Activated naive CD4-positive, alpha-beta T cell treated with anti-CD3 and anti-CD28 coated beads, Interleukin-2, amount 50 U/mL, for 24 hours (primary cell): Measurements from ENCODE around the gene ZMYM4.
"Not testable (repeated sequence)": the region's sequence is repeated elsewhere in the genome, so short reads cannot be mapped to it uniquely, and the experiment has no call there.

Source experiments
- H3K27ac Mint-ChIP-seq: one replicate; pipeline ENCODE4 v1.8.0; 2021; ENCODE audit warnings: mild to moderate bottlenecking, mixed read lengths
- H3K27me3 Mint-ChIP-seq: one replicate; pipeline ENCODE4 v1.8.0; 2021; ENCODE audit warnings: mixed read lengths
- H3K36me3 Mint-ChIP-seq: one replicate; pipeline ENCODE4 v1.8.0; 2021; ENCODE audit warnings: mixed read lengths
- H3K4me1 Mint-ChIP-seq: one replicate; pipeline ENCODE4 v1.8.0; 2021; ENCODE audit warnings: mixed read lengths
- H3K4me3 Mint-ChIP-seq: one replicate; pipeline ENCODE4 v1.8.0; 2021; ENCODE audit warnings: mild to moderate bottlenecking, mixed read lengths
- H3K9me3 Mint-ChIP-seq: one replicate; pipeline ENCODE4 v1.8.0; 2021; ENCODE audit warnings: mixed read lengths

The ZMYM4 gene

DNA sequence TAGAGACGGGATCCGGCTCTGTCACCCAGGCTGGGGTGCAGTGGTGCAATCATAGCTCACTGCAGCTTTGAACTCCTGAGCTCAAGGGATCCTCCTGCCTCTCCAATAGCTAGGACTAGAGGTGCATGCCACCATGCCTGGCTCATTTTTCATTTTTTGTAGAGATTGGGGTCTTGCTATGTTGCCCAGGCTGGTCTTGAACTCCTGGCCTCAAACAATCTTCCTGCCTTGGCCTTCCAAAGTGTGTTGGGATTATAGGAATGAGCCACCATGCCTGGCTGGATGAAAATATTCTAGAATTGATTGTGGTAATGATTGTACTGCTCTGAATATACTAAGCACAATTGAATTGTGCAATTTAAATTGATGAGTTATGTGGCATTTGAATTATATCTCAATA is 21.9 kb downstream of the ZMYM4 start:
- no peaks in the 10 kb centered on the region for H3K27me3 Mint-ChIP-seq
- H3K4me1 Mint-ChIP-seq, result peaks cover 44% of the 10 kb centered on the region
- no peak overlapping the region for H3K27ac Mint-ChIP-seq
- H3K9me3 Mint-ChIP-seq, result no peaks in the 10 kb centered on the region
- no peaks in the 10 kb centered on the region for H3K36me3 Mint-ChIP-seq
- no peak overlapping the region for H3K4me3 Mint-ChIP-seq

DNA sequence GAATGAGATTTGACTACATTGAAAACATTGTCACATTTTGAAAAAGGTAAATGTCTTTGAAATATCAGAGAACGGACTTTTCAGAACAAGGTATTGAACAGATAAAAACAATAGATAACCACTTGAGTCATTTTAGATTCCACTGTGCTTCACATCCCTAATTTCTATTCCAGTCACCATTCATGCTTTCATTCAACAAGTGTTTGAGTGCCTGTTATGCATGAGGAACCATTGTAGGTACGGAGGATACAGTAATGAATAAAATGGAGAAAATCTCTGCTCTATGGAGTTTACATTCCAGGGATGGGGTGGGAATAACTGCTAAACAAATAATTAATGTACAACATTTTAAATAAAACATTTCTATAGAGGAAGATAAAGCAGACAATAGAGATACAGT is 26.3 kb downstream of the ZMYM4 start:
- H3K9me3 Mint-ChIP-seq, result no peaks in the 10 kb centered on the region
- H3K4me3 Mint-ChIP-seq, result no peak overlapping the region
- no peaks in the 10 kb centered on the region for H3K36me3 Mint-ChIP-seq
- H3K27me3 Mint-ChIP-seq, result no peaks in the 10 kb centered on the region
- no peak overlapping the region for H3K27ac Mint-ChIP-seq
- peaks cover 20% of the 10 kb centered on the region for H3K4me1 Mint-ChIP-seq

DNA sequence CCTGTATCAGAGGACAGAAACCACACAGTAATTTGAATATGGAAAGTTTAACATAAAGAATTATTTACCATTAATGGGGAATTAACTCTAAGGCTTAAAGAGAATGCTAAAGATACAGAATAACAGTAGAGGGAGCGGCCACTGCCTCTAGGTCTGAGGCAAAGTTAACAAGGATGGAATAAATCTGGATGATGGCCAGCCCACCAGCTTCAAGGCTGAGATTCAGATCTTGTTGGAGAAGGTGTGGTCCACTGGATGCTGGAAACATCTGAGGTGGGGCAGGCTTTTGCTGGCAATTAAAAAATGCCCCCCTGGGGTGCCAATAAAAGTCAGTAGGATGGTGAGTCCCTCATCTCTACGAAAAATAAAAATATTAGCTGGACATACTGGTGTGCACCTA is 29.4 kb downstream of the ZMYM4 start:
- H3K4me3 Mint-ChIP-seq, result no peak overlapping the region
- H3K4me1 Mint-ChIP-seq, result peaks cover 15% of the 10 kb centered on the region

DNA sequence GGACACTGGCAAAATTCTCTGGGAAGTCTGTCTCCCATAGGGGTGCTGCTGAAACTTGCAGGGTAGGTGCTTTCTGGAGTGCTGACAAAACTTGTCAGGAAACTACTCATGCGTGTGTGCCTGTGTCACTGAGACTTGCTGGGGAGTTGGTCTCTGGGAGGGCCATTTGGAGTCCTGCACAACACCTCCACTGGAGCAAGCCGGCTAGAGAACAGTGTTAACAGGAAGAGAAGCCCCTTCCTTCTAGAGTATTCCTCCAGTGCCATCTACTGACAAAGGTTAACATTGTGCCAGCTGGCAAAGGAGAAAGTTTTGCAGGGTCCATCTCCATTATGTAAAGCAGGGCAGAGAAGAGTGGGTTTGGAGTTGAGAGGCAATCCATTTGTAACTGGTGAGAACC is 30.0 kb downstream of the ZMYM4 start:
- Mint-ChIP-seq H3K27me3 (no peaks in the 10 kb centered on the region), H3K27ac (no peak overlapping the region)

More for the DNA sequence above, 29.4 kb downstream of the ZMYM4 start:
- Mint-ChIP-seq H3K27ac (no peak overlapping the region), H3K36me3 (peaks cover 3% of the 10 kb centered on the region), H3K9me3 (no peaks in the 10 kb centered on the region), H3K27me3 (no peaks in the 10 kb centered on the region)

DNA sequence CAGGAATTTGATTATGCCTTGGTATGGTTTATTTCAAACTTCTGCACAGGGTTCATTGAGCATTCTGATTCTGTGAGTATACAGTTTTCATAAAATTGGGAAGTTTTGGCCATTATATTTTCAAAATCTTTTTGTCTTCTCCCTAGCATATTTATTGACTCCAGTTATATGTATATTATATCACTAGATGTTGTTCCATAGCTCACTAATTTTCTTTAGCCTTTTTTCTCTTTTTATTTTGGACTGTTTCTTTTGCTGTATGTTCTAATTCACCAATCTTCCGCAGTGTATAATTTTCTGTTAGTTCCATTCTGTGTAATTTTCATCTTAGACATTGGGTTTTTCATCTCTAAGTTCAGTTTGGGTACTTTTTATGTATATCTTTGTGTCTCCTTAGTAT is 31.9 kb downstream of the ZMYM4 start:
- Mint-ChIP-seq H3K36me3 (peaks cover 3% of the 10 kb centered on the region), H3K4me3 (no peak overlapping the region), H3K27me3 (no peaks in the 10 kb centered on the region), H3K27ac (no peak overlapping the region), H3K4me1 (peaks cover 24% of the 10 kb centered on the region), H3K9me3 (no peaks in the 10 kb centered on the region)

More for the DNA sequence above, 30.0 kb downstream of the ZMYM4 start:
- H3K36me3 Mint-ChIP-seq, result peaks cover 3% of the 10 kb centered on the region
- peaks cover 15% of the 10 kb centered on the region for H3K4me1 Mint-ChIP-seq
- H3K4me3 Mint-ChIP-seq, result no peak overlapping the region
- H3K9me3 Mint-ChIP-seq, result no peaks in the 10 kb centered on the region

DNA sequence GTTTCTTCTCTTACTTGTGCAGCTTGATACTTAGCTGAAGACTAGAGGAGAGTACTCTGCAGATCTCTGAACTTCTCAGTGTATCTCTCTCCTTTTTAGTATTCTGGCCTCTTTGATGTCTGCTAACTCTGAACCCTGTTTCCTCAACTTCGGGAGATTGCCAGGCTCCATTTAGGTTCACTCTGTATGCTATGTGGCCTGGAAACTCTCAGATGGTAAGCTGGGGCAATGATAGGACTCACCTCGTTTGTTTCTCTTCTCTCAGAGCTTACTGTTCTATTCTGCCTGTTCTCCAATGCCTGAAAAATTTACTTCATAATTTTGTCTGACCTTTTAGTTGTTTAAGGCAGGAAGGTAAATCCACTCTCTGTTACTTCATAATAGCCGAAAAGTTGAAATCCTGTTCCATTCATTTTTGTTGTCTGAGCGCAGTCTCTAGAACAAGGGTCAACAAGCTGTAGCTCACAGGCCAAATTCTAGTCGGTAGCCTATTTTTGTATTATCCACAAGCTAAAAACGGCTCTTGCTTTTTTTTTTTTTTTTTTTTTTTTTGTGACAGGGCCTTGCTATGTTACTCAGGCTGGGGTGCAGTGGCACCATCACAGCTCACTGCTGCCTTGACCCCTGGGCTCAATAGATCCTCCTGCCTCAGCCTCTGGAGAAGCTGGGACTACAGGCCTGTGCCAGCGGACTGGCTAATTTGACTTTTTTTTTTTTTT is 33.3 kb downstream of the ZMYM4 start:
- no peak overlapping the region for H3K27ac Mint-ChIP-seq

DNA sequence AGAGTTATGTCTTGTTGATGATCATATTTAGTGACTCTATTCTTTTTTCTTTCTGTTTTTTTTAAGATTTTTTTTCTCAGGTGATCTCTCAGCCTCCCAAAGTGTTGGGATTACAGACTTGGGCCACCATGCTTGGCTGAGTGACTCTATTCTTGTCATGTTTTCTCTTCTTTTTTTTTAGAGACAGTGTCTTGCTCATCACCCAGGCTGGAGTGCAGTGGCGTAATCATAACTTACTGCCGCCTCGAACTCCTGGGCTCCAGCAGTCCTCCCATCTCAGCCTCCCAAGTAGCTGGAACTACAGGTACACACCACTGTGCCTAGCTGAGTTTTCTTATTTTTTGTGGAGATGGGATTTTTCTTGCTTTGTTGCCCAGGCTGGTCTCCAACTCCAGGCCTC is 36.9 kb downstream of the ZMYM4 start:
- Mint-ChIP-seq H3K27me3 (no peaks in the 10 kb centered on the region), H3K9me3 (no peaks in the 10 kb centered on the region), H3K4me3 (no peak overlapping the region), H3K4me1 (peaks cover 31% of the 10 kb centered on the region), H3K36me3 (peaks cover 3% of the 10 kb centered on the region), H3K27ac (no peak overlapping the region)

More for the DNA sequence above, 33.3 kb downstream of the ZMYM4 start:
- Mint-ChIP-seq H3K4me3 (no peak overlapping the region), H3K27me3 (no peaks in the 10 kb centered on the region), H3K4me1 (peaks cover 37% of the 10 kb centered on the region), H3K9me3 (no peaks in the 10 kb centered on the region), H3K36me3 (peaks cover 4% of the 10 kb centered on the region)

DNA sequence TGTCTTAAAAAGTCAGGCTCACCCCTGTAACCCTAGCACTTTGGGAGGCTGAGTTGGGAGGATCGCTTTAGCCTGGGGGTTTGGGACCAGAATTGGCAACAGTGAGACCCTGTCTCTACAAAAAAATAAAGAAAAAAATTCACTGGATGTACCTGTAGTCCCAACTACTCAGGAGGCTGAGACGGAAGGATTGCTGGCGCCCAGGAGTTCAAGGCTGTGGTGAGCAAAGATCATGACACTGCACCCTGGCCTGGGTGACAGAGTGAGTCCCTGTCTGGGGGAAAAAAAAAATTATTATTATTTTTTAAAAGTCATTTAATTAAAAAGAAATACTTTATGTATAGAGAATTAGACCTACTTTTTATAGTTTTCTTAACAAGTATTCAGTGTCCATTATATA is 47.1 kb downstream of the ZMYM4 start:
- Mint-ChIP-seq H3K4me1 (peaks cover 9% of the 10 kb centered on the region), H3K4me3 (no peak overlapping the region), H3K36me3 (peaks cover 10% of the 10 kb centered on the region), H3K27ac (no peak overlapping the region), H3K9me3 (no peaks in the 10 kb centered on the region), H3K27me3 (no peaks in the 10 kb centered on the region)

DNA sequence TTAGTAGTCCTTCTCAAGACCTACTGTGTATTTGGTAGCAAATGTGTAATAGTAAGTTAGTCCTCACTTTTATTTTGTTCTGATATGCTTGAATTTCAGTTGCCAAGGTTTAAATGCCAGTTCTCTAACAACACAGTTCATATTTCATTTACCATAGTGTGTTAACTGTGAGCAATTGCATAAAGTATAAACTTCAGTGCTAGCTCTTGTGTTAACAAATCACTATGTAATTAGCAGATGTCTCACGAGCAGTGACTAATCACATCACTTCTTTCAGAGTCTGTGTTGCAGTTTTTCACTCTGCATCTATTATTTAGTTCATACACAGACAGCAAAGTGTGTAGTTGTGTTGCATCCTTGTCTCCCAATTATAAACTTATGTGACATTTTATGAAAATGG is 47.8 kb downstream of the ZMYM4 start:
- no peak overlapping the region for H3K27ac Mint-ChIP-seq
- no peaks in the 10 kb centered on the region for H3K9me3 Mint-ChIP-seq
- H3K36me3 Mint-ChIP-seq, result peaks cover 10% of the 10 kb centered on the region
- no peaks in the 10 kb centered on the region for H3K27me3 Mint-ChIP-seq
- peaks cover 13% of the 10 kb centered on the region for H3K4me1 Mint-ChIP-seq
- no peak overlapping the region for H3K4me3 Mint-ChIP-seq

DNA sequence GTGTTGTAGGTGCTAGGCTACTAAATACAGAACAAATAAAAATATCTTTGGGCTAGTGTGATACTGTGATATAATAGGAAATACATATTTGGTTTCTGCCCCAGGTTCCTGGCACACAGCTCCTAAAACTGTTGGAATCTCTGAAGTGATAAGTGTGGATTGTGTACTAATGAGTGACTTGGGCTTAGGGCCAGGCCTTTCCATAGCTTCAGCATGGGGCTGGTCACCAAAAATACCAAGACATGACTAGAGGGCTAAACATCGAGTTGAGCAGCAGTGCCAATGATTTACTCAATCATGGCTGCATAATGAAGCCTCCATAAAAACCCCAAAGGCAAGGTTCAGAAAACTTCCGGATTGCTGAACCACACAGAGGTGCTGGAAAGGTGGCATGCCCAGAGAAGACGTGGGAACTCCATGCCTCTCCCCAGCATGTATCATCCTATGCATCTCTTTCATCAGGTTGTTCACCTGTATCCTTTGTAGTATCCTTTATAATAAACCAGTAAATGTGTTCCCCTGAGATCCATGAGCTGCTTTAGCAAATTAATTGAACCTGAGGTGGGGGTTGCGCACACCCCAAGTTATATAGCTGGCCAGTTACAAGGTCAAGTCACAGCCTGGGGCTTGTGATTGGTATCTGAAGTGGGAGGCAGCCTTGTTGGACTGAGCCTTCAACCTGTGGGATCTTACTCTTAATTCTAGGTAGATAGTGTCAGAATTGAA is 51.6 kb downstream of the ZMYM4 start:
- H3K9me3 Mint-ChIP-seq, result no peaks in the 10 kb centered on the region
- H3K27ac Mint-ChIP-seq, result no peak overlapping the region
- H3K4me3 Mint-ChIP-seq, result no peak overlapping the region
- H3K36me3 Mint-ChIP-seq, result peaks cover 12% of the 10 kb centered on the region
- H3K27me3 Mint-ChIP-seq, result no peaks in the 10 kb centered on the region
- H3K4me1 Mint-ChIP-seq, result peaks cover 32% of the 10 kb centered on the region

DNA sequence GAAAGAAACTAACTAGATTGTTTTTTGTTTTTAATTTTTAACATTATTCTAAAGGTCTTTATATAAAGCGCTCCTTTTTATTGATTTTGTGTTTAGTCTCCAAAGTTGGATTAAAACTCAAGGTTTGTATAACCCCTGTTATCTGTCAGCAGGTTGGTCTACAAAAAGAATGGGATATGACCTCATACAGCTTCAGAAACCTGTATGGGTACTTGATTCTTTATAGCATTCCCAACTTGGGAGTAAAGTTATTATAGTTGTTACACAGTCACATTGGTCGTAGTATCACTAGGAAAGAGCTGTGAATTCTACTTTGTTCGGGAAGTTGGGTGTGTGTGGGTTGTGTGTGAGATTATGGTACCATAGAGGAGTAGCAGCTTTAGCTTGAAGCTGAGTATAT is 52.4 kb downstream of the ZMYM4 start:
- Mint-ChIP-seq H3K27ac (no peak overlapping the region), H3K4me3 (no peak overlapping the region), H3K36me3 (peaks cover 12% of the 10 kb centered on the region), H3K9me3 (no peaks in the 10 kb centered on the region), H3K27me3 (no peaks in the 10 kb centered on the region), H3K4me1 (peaks cover 33% of the 10 kb centered on the region)

DNA sequence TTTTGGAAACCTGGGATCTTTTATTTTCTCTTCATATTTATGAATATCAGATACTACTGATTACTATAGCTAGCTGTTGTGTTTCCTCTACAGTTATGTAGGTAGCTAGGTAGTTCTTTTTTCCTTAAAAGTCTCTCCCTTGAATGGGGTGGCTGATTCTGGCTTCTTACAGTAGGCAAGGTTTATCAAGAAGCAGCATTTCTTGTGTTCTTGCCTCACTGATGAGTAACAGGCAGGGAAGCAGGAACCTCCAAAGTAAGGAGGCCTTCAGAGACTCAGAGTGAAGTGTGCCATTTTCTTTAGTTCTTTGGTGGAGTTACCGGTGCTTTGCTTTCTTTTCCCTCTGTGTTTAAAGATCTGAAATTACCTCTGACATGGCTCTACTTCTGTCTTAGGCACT is 56.0 kb downstream of the ZMYM4 start:
- Mint-ChIP-seq H3K36me3 (peaks cover 7% of the 10 kb centered on the region), H3K4me3 (no peak overlapping the region), H3K27me3 (no peaks in the 10 kb centered on the region), H3K27ac (no peak overlapping the region), H3K4me1 (peaks cover 37% of the 10 kb centered on the region), H3K9me3 (no peaks in the 10 kb centered on the region)

DNA sequence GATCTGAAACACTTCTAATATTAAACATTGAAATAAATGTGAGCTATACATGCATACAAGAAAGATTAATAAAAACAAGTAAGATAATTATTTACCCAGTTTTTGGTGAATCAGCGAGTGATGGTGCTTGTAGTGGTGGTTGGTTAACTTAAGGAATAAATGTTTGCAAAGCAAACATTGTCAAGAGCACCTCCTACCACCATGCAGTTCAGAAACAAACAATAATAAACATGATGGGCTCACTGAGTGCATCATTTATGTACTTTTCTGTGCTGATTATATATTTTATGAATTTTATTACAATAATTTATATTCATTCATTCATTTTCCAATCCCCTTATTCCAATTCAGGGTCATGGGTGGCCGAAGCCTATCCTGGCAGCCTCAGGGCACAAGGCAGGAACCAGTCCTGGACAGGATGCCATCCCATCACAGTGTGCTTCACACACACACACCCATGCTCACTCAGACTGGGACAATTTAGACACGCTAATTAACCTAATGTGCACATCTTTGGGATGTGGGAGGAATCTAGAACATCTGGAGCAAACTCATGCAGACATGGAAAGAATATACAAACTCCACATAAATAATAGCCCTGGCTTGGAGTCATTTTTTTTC is 57.8 kb downstream of the ZMYM4 start:
- no peak overlapping the region for H3K27ac Mint-ChIP-seq
- no peaks in the 10 kb centered on the region for H3K9me3 Mint-ChIP-seq
- H3K4me1 Mint-ChIP-seq, result peaks cover 29% of the 10 kb centered on the region
- H3K4me3 Mint-ChIP-seq, result no peak overlapping the region
- H3K36me3 Mint-ChIP-seq, result peaks cover 8% of the 10 kb centered on the region
- no peaks in the 10 kb centered on the region for H3K27me3 Mint-ChIP-seq

DNA sequence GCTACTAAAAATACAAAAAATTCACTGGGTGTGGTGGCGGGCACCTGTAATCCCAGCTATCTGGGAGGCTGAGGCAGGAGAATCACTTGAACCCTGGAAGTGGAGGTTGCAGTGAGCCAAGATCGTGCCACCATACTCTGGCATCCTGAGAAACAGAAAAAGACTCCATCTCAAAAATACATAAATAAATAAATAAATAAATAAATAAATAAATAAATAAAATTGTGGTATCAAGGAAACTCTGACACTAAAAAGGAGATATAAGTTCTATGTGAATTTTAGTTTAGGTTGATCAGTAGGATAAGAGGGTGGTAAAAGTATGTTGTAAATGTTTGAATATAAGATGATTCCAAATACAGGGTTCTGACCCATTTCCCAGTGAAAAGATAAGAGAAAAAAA is 63.1 kb downstream of the ZMYM4 start:
- H3K9me3 Mint-ChIP-seq, H3K4me3 Mint-ChIP-seq, H3K27me3 Mint-ChIP-seq, H3K27ac Mint-ChIP-seq: not testable (repeated sequence)
- Mint-ChIP-seq H3K4me1 (peaks cover 11% of the 10 kb centered on the region), H3K36me3 (peaks cover 15% of the 10 kb centered on the region)

DNA sequence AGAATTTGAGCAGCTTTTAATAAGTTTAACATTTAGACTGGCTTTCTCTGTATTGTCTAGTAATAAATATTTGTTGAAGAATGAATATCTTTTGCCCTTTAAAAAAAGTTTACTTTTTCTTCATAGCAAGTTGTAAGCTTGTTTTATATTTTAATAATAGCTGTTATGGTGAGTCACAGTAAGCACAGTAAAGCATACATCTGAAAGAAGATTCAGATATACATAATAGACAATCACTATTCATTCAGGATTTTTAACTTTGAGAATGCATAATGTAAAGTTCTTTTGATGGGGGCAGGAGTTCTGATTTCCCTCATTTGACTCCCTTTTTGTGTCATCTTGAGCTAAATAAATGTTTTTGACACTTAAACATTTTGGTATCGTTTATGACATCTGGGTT is 66.0 kb downstream of the ZMYM4 start:
- H3K4me3 Mint-ChIP-seq, result no peak overlapping the region
- H3K4me1 Mint-ChIP-seq, result peaks cover 14% of the 10 kb centered on the region
- no peaks in the 10 kb centered on the region for H3K9me3 Mint-ChIP-seq
- H3K36me3 Mint-ChIP-seq, result peaks cover 17% of the 10 kb centered on the region
- H3K27ac Mint-ChIP-seq, result no peak overlapping the region
- H3K27me3 Mint-ChIP-seq, result no peaks in the 10 kb centered on the region

DNA sequence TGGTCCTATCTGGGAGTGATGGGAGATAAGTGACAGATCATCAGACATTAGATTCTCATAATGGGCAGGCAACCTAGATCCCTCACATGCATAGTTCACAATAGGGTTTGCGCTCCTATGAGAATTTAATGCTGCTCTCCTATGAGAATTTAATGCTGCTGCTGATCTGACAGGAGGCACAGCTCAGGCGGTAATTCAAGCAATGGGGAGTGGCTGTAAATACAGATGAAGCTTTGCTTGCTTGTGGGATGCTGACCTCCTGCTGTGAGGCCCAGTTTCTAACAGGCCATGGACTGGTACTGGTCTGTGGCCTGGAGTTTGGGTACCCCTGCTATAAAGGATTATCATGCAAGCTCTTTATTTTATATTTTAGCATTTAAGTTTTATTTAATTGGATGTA is 72.0 kb downstream of the ZMYM4 start:
- Mint-ChIP-seq H3K4me1 (peaks cover 17% of the 10 kb centered on the region), H3K9me3 (no peaks in the 10 kb centered on the region), H3K27me3 (no peaks in the 10 kb centered on the region), H3K27ac (no peak overlapping the region), H3K36me3 (peaks cover 9% of the 10 kb centered on the region), H3K4me3 (no peak overlapping the region)
